GM12875 (cell line): ENCODE measurements around the gene RSU1.

Source experiments
- H3K4me3 ChIP-seq: one replicate; pipeline ENCODE4 v1.5.1; 2011; ENCODE audit warnings: low read depth, low read length, control low read depth
- TF ChIP-seq, protein P1 (sequence below): IDR thresholded peaks from 2 replicates; pipeline ENCODE4 v1.5.1; 2011; ENCODE audit warnings: low read depth, mild to moderate bottlenecking, control low read depth, inconsistent platforms, low read length, moderate library complexity, borderline replicate concordance; ENCODE audit not compliant: insufficient read depth

The RSU1 gene

DNA sequence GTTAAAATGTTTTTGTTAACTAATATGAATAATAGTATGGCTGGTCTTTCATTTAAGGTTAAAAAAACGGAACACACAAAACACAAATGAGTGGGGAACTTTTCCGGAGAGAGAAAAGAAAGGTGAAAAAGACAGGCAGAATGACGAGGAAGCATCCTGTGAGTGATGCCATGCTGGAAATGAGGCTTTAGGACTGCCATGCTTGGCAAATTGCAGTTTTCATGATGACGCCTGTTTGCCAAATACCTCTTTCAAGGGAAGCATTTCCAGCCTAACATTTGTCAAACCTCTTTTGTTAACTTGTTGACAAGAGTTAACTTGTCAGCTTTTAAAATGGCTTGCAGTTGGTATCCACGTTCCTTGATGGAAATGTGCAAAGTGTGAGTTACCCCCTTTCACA lies 127.5 kb downstream of the RSU1 start:
- no peak overlapping the region for H3K4me3 ChIP-seq
- TF ChIP-seq, protein P1, sequence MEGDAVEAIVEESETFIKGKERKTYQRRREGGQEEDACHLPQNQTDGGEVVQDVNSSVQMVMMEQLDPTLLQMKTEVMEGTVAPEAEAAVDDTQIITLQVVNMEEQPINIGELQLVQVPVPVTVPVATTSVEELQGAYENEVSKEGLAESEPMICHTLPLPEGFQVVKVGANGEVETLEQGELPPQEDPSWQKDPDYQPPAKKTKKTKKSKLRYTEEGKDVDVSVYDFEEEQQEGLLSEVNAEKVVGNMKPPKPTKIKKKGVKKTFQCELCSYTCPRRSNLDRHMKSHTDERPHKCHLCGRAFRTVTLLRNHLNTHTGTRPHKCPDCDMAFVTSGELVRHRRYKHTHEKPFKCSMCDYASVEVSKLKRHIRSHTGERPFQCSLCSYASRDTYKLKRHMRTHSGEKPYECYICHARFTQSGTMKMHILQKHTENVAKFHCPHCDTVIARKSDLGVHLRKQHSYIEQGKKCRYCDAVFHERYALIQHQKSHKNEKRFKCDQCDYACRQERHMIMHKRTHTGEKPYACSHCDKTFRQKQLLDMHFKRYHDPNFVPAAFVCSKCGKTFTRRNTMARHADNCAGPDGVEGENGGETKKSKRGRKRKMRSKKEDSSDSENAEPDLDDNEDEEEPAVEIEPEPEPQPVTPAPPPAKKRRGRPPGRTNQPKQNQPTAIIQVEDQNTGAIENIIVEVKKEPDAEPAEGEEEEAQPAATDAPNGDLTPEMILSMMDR = no peak

DNA sequence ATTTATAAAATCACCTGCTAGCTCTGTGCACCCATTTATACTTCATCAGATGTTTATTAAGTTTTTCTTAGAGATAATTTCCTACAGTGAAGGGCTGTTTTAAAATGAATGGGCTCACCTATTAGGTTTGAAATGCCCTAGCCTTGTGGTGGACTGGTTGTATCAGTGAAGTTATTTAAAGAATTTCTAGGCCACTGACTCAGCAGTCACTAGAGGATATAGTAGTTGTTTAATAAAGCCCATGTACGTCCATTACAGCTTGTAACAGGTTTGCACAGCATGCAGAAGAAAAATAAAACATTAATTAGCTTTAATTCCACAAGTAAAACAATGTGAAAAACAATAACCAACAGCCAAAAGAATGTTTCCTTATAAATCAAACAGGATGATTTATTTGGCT lies 128.0 kb downstream of the RSU1 start:
- H3K4me3 ChIP-seq = no peak overlapping the region
- TF ChIP-seq, protein P1 = no peak

DNA sequence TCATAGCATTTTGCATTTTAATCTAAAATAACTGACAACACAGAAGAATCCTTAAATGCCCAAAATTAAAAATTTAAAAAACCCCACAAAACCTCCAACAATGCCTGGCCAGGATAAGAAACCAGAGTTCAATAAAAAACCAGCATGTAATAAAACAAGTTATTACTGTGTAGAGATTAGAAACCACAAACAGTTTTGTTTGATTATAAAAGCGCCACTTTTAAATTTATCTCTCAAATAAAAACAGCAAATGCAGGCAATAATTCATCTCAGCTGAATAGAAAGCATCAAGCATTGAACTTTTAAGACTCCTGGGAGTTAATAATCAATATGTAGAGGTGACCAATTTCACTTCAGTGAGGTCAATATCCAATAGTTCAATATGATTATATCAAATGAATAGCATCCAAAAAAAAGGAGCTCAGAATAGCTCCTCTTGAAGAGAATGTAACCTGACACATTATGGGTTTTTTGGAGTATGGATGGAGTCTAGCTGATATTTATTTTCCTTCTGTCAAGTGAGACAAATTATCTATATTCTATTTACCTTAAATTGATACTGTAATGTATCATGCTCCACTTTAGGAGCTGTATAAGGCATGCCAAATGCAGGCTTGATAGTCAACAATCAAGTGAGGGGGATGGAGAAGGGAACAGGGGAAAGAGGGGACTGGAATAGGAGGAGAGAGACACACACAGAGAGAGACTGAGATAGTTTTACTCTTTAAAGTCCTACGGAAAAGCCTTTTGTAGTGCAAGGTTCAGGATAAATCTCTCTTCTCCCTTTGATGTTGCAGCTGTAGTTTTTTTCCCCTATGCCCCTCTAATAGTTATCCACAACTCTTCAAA lies 130.9 kb downstream of the RSU1 start:
- TF ChIP-seq, protein P1 = no peak
- no peak overlapping the region for H3K4me3 ChIP-seq

DNA sequence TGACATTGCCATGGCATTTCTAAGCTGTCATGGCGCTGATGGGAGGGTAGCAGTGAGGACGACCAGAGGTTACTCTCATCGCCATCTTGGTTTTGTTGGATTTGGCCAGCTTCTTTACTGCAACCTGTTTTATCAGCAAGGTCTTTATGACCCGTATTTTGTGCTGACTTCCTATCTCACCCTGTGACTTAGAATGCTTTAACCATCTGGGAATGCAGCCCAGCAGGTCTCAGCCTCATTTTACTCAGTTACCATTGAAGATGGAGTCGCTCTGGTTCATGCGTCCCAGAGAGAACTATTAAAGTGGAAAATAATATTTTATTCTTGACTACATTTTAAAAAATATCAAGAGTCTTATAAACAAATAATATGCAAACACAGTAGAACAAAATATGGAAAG lies 131.7 kb downstream of the RSU1 start:
- no peak overlapping the region for H3K4me3 ChIP-seq
- TF ChIP-seq, protein P1 = no peak

DNA sequence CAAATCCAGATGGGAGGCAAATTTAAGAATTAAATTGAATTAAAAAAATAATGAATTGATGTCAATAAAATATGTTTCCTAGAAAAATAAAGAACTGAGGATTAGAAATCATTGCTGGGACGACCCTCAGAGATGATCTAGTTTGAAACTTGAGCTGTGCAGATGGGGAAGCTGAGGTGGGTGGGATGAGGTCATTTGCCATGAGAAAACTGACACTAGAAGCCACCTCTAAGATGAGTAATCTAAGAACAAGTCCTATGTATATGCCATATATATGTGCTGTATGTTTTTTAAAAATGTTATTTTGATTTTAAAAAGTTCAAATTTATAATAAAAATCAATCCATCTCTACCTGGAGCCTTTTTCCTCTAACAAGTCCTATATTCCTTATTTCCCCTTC lies 135.7 kb downstream of the RSU1 start:
- TF ChIP-seq, protein P1 = no peak
- no peak overlapping the region for H3K4me3 ChIP-seq

DNA sequence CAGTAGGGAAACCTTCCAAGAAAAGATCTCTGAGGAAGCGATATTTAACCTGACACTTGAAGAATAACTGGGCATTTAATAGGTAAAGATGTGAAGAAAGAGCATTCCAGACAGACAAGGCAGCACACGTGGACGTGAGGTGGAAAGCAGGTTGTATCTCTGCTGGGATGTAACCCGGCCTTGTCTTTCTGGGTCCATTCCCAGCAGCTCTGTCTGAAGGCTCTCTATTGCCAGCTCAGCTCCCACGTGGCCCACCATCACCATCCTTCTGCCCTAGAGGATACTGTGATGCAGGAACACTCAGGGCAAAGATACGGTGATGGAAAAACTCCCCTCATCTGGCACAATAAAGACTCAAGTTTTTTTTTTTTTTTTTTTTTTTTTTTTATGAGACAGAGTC lies 137.7 kb downstream of the RSU1 start:
- no peak overlapping the region for H3K4me3 ChIP-seq
- TF ChIP-seq, protein P1 = no peak

DNA sequence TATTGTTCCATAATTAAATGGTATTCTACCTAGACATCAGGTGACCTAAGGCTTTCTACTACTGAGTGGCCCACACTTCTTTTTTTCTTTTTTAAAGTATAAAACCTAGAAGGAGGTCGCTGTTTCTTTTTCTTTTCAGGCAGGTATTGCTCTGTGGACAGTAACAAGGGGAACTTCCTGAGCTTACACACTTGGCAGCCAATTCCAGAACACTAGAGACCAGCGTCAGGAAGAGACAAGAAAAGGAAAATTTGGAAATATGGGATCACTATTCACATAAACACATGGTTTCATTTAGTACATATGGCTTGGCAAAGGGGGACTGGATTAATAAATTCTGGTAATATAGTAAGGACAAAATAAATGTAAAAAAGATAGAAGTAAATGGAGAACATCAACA lies 141.9 kb downstream of the RSU1 start:
- H3K4me3 ChIP-seq = no peak overlapping the region
- TF ChIP-seq, protein P1 = no peak
